Endothelial cell of umbilical vein (primary cell): ENCODE data around the gene MYO7B. TPM values are rescaled to one million over a fixed set of nuclear protein-coding genes. Genes with fewer than 3 reads are reported as not detected.

ENCODE experiments used
- BruUV-seq: library from RNA; stranded (reverse); fragments of 400-500 nt; replicated peaks from 2 replicates; lab custom pipeline; 2021; lab: Mats Ljungman, UMichigan
- CTCF ChIA-PET: fragments of 300-600, 350-600 bp; sonication (Branson Sonifier 250); formaldehyde crosslinking; loops from one replicate; lab custom pipeline; 2021; ENCODE audit warnings: antibody characterized with exemption, inconsistent platforms; lab: Charles Lee
- POLR2A ChIA-PET: fragments of 300-600, 350-600 bp; sonication (Branson Sonifier 250); formaldehyde crosslinking; loops from one replicate; lab custom pipeline; 2021; ENCODE audit warnings: antibody characterized with exemption, inconsistent platforms; lab: Charles Lee
- DNase-seq: peaks from one replicate; pipeline ENCODE4 v3.0.0-alpha.2; 2011; ENCODE audit warnings: low read depth, low spot score
- FAIRE-seq: peaks from 2 replicates; lab custom pipeline; 2011; peaks lifted over from hg19 to GRCh38; lab: Jason Lieb, UNC
- H2AFZ ChIP-seq: 2 replicates; pipeline ENCODE4 v1.6.0; 2012; ENCODE audit warnings: low read depth, low read length, control low read depth, inconsistent platforms
- H3K27ac ChIP-seq: 2 replicates; pipeline ENCODE4 v1.5.1; 2011; ENCODE audit warnings: low read depth, mild to moderate bottlenecking, control low read depth, low read length, moderate library complexity; ENCODE audit not compliant: insufficient read depth
- H3K27me3 ChIP-seq, 2 experiments: 2 replicates each; pipeline versions ENCODE4 v1.6.0 to v1.6.1; 2011; ENCODE audit warnings: low read length in 2 of 2, mixed read lengths in 1 of 2; ENCODE audit not compliant: control insufficient read depth in 2 of 2, insufficient read depth in 2 of 2
- H3K36me3 ChIP-seq, 2 experiments: 2 replicates in 1 of 2; 3 replicates in 1 of 2; pipeline ENCODE4 v1.5.1; 2011; ENCODE audit warnings: low read length in 2 of 2, mild to moderate bottlenecking in 1 of 2, moderate library complexity in 1 of 2; ENCODE audit not compliant: control insufficient read depth in 2 of 2, insufficient read depth in 2 of 2; ENCODE audit errors: extremely low read depth in 1 of 2
- H3K4me1 ChIP-seq: 3 replicates; pipeline ENCODE4 v1.5.1; 2011; ENCODE audit warnings: mild to moderate bottlenecking, low read length; ENCODE audit not compliant: control insufficient read depth, insufficient read depth; ENCODE audit errors: extremely low read depth
- H3K4me2 ChIP-seq: 2 replicates; pipeline ENCODE4 v1.6.1; 2011; ENCODE audit warnings: low read length, control low read depth, mixed read lengths; ENCODE audit not compliant: insufficient read depth
- H3K4me3 ChIP-seq, 3 experiments: fragments of 200-600 bp in 1 of 3; sonication (generic), shearing (Covaris generic) in 1 of 3; replicated peaks in 1 of 3; 2 replicates each; pipeline ENCODE4 v1.5.1; 2011 to 2016; ENCODE audit warnings: control low read depth in 3 of 3, low read length in 3 of 3, mild to moderate bottlenecking in 2 of 3, inconsistent platforms in 1 of 3, low read depth in 1 of 3, moderate library complexity in 1 of 3; ENCODE audit not compliant: insufficient read depth in 1 of 3
- H3K79me2 ChIP-seq: 2 replicates; pipeline ENCODE4 v1.6.0; 2012; ENCODE audit warnings: low read length, inconsistent platforms; ENCODE audit not compliant: control insufficient read depth, insufficient read depth
- H3K9ac ChIP-seq: replicated peaks from 2 replicates; pipeline ENCODE3; 2011; ENCODE audit warnings: low read length, control low read depth; ENCODE audit not compliant: insufficient read depth; ENCODE audit errors: extremely low read depth
- H3K9me1 ChIP-seq: replicated peaks from 3 replicates; pipeline ENCODE4 v1.6.0; 2011; ENCODE audit warnings: mild to moderate bottlenecking, low read length; ENCODE audit not compliant: control insufficient read depth, insufficient read depth; ENCODE audit errors: extremely low read depth
- H3K9me3 ChIP-seq: replicated peaks from 2 replicates; pipeline ENCODE4 v1.5.1; 2012; ENCODE audit warnings: low read length, inconsistent platforms; ENCODE audit not compliant: control insufficient read depth, insufficient read depth
- H4K20me1 ChIP-seq: replicated peaks from 2 replicates; pipeline ENCODE3; 2011; ENCODE audit warnings: mild to moderate bottlenecking, low read length; ENCODE audit not compliant: control insufficient read depth, insufficient read depth; ENCODE audit errors: extremely low read depth
- EZH2 ChIP-seq: IDR thresholded peaks from 2 replicates; pipeline ENCODE4 v1.6.1; 2012; ENCODE audit warnings: borderline replicate concordance, low read depth, mild to moderate bottlenecking, moderate library complexity, low read length, inconsistent platforms; ENCODE audit not compliant: severe bottlenecking
- FOS ChIP-seq: IDR thresholded peaks from 2 replicates; pipeline ENCODE4 v1.6.1; 2011; ENCODE audit warnings: mild to moderate bottlenecking, low read length, moderate library complexity, borderline replicate concordance; ENCODE audit not compliant: insufficient read depth
- GATA2 ChIP-seq: IDR thresholded peaks from 2 replicates; pipeline ENCODE4 v1.7.0; 2011; ENCODE audit warnings: low read depth, mild to moderate bottlenecking, moderate library complexity, mixed read lengths, low read length; ENCODE audit not compliant: insufficient read length, insufficient read depth
- JUN ChIP-seq: IDR thresholded peaks from 2 replicates; pipeline ENCODE4 v1.6.1; 2011; ENCODE audit warnings: borderline replicate concordance, low read depth; ENCODE audit not compliant: insufficient read length, insufficient read depth
- MYC ChIP-seq: IDR thresholded peaks from one replicate; pipeline ENCODE4 v1.6.1; 2011; ENCODE audit warnings: mild to moderate bottlenecking, low read depth, low read length
- POLR2AphosphoS5 ChIP-seq: IDR thresholded peaks from 2 replicates; pipeline ENCODE4 v1.6.1; 2012; ENCODE audit warnings: low read depth, mild to moderate bottlenecking, control low read depth, low read length, moderate library complexity; ENCODE audit not compliant: insufficient read depth
- dilution Hi-C: fragments of 300-500 bp; cut with MboI; formaldehyde crosslinking; loops from one replicate; pipeline ENCODE4 v1.15.0; 2019; ENCODE audit warnings: low sequenced_read_pairs; ENCODE audit not compliant: extremely low pct_ligation_motif_present
- intact Hi-C: fragments of 100-400 bp; cut with micrococcal nuclease; formaldehyde crosslinking; loops from one replicate; pipeline ENCODE4 v1.10.0; 2022
- polyA plus RNA-seq, 4 experiments: library from polyadenylated mRNA; depleted of rRNA in 3 of 4; stranded (reverse) in 3 of 4; unstranded in 1 of 4; fragments of >200 nt; gene quantifications; 2 replicates each; pipeline versions ENCODE4 v1.2.1 to v1.2.3, GENCODE V29; 2011 to 2012; ENCODE audit warnings: missing spikeins in 1 of 4
- total RNA-seq: library from RNA; stranded (reverse); gene quantifications from 2 replicates; pipeline ENCODE4 v1.2.3, GENCODE V29; 2021
- TF ChIP-seq, protein P1 (sequence below), 2 donors: IDR thresholded peaks; 1 replicate in 1 of 2; 2 replicates in 1 of 2; pipeline ENCODE4 v1.5.1; 2011; ENCODE audit warnings: low read length in 2 of 2, mild to moderate bottlenecking in 2 of 2, moderate library complexity in 2 of 2, control low read depth in 1 of 2, inconsistent platforms in 1 of 2, low read depth in 1 of 2; ENCODE audit not compliant: insufficient read depth in 1 of 2; ENCODE audit errors: extremely low read depth in 1 of 2

MYO7B gene
- total and polyA plus RNA-seq, 2 donors (not counting 3 experiments of a cell fraction or from before 2014, with no cell fraction given) = 0.17 TPM; not detected in 1

GRCh38 chr2:127579231-127579630, 43.7 kb downstream of the MYO7B start:
- H3K27me3 ChIP-seq = peaks cover 2 to 3% of the 10 kb centered on the region in 2 experiments
- no peak overlapping the region for H2AFZ ChIP-seq
- no peaks in the 10 kb centered on the region for H3K36me3 ChIP-seq
- dilution Hi-C loops = no loop called here
- ChIA-PET POLR2A (no interaction called here), CTCF (interaction anchor here (7.0 kb wide), 1 partner anchor 12 kb away, joined by 61 read pairs; no protein-coding TSS in a partner anchor)
- no TSS peak for BruUV-seq
- H3K4me2 ChIP-seq = no peak overlapping the region
- intact Hi-C loops = no loop called here
- no peak overlapping the region for H3K9ac ChIP-seq
- FAIRE-seq (no peak), DNase-seq (no peak)
- TF ChIP-seq MYC (no peak), POLR2AphosphoS5 (no peak), GATA2 (no peak), FOS (no peak), EZH2 (no peak), JUN (no peak)
- TF ChIP-seq, protein P1, sequence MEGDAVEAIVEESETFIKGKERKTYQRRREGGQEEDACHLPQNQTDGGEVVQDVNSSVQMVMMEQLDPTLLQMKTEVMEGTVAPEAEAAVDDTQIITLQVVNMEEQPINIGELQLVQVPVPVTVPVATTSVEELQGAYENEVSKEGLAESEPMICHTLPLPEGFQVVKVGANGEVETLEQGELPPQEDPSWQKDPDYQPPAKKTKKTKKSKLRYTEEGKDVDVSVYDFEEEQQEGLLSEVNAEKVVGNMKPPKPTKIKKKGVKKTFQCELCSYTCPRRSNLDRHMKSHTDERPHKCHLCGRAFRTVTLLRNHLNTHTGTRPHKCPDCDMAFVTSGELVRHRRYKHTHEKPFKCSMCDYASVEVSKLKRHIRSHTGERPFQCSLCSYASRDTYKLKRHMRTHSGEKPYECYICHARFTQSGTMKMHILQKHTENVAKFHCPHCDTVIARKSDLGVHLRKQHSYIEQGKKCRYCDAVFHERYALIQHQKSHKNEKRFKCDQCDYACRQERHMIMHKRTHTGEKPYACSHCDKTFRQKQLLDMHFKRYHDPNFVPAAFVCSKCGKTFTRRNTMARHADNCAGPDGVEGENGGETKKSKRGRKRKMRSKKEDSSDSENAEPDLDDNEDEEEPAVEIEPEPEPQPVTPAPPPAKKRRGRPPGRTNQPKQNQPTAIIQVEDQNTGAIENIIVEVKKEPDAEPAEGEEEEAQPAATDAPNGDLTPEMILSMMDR (IDR thresholded peaks at IDR 0.05; ENCODE audit: extremely low read depth in 1 of 2, insufficient read depth in 1 of 2, low read depth in 1 of 2, low read length in 2 of 2) = no peak
- H3K27ac ChIP-seq = no peak overlapping the region
- no peaks in the 10 kb centered on the region for H4K20me1 ChIP-seq
- H3K9me1 ChIP-seq = no peaks in the 10 kb centered on the region
- no peaks in the 10 kb centered on the region for H3K9me3 ChIP-seq
- no peaks in the 10 kb centered on the region for H3K4me1 ChIP-seq
- H3K4me3 ChIP-seq = no peak overlapping the region
- H3K79me2 ChIP-seq = no peaks in the 10 kb centered on the region
